Sigmoid colon (tissue), 3 donors: ENCODE measurements around the gene VIT.

ENCODE experiments used
- POLR2A ChIP-seq, 2 donors: fragments of 450-650 bp; IDR thresholded peaks; one replicate each; pipeline ENCODE4 v1.6.1; 2016; ENCODE audit warnings: antibody characterized with exemption in 2 of 2, mild to moderate bottlenecking in 2 of 2, moderate library complexity in 2 of 2
- TF ChIP-seq, protein P1 (sequence below), 4 experiments: fragments of 450-650 bp in 3 of 4; fragments of 200-600 bp in 1 of 4; IDR thresholded peaks; one replicate each; pipeline ENCODE4 v1.5.1; 2016 to 2019; ENCODE audit warnings: antibody characterized with exemption in 4 of 4, mild to moderate bottlenecking in 3 of 4, moderate library complexity in 2 of 4

DNA sequence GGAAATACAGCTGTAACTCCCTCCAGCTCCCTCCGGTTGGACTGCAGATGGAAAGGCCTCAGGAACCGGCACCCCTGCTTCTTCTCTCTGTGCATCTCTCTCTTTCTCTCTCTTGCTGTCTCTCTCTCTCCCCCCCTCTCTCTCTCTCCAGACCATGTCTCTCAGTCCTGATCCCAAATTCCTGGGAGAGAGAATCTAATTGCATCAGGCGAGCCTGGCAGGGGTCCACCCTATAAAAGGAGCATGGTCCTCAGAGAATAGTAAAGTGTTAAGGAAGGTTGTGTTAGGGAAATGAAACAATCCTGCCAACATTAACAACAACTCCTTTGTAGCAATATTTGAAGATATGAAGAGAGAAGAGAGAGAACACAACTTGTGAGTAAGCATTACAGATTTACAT is 36.7 kb downstream of the VIT start:
- TF ChIP-seq, protein P1, sequence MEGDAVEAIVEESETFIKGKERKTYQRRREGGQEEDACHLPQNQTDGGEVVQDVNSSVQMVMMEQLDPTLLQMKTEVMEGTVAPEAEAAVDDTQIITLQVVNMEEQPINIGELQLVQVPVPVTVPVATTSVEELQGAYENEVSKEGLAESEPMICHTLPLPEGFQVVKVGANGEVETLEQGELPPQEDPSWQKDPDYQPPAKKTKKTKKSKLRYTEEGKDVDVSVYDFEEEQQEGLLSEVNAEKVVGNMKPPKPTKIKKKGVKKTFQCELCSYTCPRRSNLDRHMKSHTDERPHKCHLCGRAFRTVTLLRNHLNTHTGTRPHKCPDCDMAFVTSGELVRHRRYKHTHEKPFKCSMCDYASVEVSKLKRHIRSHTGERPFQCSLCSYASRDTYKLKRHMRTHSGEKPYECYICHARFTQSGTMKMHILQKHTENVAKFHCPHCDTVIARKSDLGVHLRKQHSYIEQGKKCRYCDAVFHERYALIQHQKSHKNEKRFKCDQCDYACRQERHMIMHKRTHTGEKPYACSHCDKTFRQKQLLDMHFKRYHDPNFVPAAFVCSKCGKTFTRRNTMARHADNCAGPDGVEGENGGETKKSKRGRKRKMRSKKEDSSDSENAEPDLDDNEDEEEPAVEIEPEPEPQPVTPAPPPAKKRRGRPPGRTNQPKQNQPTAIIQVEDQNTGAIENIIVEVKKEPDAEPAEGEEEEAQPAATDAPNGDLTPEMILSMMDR (IDR thresholded peaks at IDR 0.05), result no peak
- TF ChIP-seq POLR2A (IDR thresholded peaks at IDR 0.05), result no peak
